SU-DHL-6 (cell line): ENCODE results near the gene RNF38.

Experiments used
- EZH2phosphoT487 ChIP-seq: fragments of 200-600 bp; sonication (generic), shearing (Covaris generic); conservative IDR thresholded peaks from 2 replicates; pipeline ENCODE4 v1.6.1; 2018; ENCODE audit warnings: mild to moderate bottlenecking, antibody characterized with exemption, low read length, moderate library complexity, mixed read lengths
- TF ChIP-seq, protein P1 (sequence below): fragments of 200-600 bp; sonication (generic); IDR thresholded peaks from one replicate; pipeline ENCODE4 v1.5.1; 2017; ENCODE audit warnings: antibody characterized with exemption, mild to moderate bottlenecking, low read length, moderate library complexity; ENCODE audit not compliant: insufficient read depth, poor library complexity, severe bottlenecking

GRCh38 chr9:36292641-36293040 lies 107.4 kb downstream of the RNF38 start:
- no peak for TF ChIP-seq EZH2phosphoT487
- TF ChIP-seq, protein P1, sequence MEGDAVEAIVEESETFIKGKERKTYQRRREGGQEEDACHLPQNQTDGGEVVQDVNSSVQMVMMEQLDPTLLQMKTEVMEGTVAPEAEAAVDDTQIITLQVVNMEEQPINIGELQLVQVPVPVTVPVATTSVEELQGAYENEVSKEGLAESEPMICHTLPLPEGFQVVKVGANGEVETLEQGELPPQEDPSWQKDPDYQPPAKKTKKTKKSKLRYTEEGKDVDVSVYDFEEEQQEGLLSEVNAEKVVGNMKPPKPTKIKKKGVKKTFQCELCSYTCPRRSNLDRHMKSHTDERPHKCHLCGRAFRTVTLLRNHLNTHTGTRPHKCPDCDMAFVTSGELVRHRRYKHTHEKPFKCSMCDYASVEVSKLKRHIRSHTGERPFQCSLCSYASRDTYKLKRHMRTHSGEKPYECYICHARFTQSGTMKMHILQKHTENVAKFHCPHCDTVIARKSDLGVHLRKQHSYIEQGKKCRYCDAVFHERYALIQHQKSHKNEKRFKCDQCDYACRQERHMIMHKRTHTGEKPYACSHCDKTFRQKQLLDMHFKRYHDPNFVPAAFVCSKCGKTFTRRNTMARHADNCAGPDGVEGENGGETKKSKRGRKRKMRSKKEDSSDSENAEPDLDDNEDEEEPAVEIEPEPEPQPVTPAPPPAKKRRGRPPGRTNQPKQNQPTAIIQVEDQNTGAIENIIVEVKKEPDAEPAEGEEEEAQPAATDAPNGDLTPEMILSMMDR: no peak
